HS-27A (cell line): ENCODE results near the gene ADCK1.
A peak's percentile ranks its signal among the peaks of the same experiment; 100 is the strongest.
"Not testable (repeated sequence)": the region's sequence is repeated elsewhere in the genome, so short reads cannot be mapped to it uniquely, and the experiment has no call there.

Experiments used
- DNase-seq: peaks from one replicate; pipeline ENCODE4 v3.0.0-alpha.2; 2012; ENCODE audit warnings: low read depth, missing footprints

The ADCK1 gene

DNA sequence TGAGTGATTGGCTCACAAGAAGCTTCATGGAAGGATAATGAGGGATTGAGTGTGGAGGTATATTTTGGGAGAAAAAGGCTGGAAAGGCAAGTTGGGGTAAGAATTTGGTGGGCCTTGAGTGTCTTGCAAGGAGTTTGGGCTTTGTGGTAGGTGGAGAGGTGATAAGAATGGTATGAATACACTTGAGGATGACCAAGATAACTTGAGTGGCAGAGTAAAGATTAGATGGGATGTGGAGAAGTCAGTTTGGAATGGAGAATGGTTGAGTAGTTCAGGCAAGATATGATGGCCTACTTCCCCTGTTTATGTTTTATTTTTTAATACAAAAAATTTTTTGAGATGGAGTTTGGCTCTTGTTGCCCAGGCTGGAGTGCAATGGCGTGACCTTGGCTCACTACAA lies 9.1 kb downstream of the ADCK1 start:
- DNase-seq = no peak

- no peak for DNase-seq
Measured at GRCh38 chr14:77812028-77812427, 12.1 kb downstream of the ADCK1 start.

GRCh38 chr14:77812682-77813081 lies 12.8 kb downstream of the ADCK1 start:
- not testable (repeated sequence) for DNase-seq

- no peak for DNase-seq
Measured at GRCh38 chr14:77822307-77822706, 22.4 kb downstream of the ADCK1 start.

DNA sequence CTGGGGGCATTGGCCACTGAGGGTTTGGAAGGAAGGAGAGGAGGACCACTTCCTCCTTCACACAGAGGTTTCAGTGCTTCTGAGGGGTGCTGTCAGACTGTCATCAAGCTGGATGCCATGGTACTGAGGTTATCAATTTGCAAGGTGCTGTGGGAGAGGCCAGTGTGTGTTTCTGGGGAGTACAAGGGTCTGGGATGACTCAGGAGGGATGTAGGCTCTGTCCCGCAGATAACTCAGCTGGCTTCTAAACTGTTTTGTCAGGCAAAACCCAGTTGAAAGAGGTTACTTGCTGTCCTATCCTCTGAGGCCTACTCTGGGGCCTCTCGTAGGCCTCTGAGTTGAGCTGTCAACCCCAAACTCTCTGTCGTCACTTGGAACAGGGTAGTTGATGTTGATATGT lies 22.8 kb downstream of the ADCK1 start:
- DNase-seq = no peak

DNA sequence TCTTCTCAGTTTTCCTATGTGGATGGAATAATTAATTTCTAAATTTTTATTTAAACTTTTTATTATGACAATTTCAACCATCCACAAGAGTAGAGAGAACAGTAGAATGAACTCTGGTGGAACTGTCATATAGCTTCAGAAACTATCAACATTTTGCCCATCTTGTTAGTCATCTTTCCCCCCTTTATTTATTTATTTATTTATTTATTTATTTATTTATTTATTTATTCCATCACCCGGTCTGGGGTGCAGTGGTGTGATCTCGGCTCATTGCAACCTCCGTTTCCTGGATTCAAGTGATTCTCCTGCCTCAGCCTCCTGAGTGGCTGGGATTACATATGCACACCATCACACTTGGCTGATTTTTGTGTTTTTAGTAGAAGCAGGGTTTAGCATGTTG lies 23.5 kb downstream of the ADCK1 start:
- no peak for DNase-seq

- DNase-seq = no peak
Measured at GRCh38 chr14:77825895-77826519, 26.1 kb downstream of the ADCK1 start.

DNA sequence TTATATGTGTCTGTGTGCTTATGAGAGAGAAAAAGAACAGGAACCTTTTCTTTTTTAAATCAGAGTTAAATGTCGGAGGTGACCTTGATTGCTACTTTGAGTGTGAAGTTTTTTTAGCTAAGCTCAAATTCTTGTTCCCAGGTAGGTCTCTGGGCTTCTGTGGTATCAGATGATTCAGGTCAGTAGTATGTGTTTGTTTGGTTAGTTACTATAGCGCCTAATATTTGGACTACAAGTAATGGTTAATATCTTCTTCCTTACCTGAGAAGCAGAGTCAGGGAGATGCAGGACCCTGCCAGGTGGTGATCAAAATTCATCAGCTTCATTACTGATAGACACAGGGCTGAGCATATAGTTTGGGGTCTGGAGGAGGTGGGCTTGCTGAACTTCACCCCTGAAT lies 30.8 kb downstream of the ADCK1 start:
- DNase-seq = no peak

- no peak for DNase-seq
Measured at GRCh38 chr14:77832297-77832696, 32.4 kb downstream of the ADCK1 start.

- DNase-seq = no peak
Measured at GRCh38 chr14:77837926-77838325, 38.0 kb downstream of the ADCK1 start.

DNA sequence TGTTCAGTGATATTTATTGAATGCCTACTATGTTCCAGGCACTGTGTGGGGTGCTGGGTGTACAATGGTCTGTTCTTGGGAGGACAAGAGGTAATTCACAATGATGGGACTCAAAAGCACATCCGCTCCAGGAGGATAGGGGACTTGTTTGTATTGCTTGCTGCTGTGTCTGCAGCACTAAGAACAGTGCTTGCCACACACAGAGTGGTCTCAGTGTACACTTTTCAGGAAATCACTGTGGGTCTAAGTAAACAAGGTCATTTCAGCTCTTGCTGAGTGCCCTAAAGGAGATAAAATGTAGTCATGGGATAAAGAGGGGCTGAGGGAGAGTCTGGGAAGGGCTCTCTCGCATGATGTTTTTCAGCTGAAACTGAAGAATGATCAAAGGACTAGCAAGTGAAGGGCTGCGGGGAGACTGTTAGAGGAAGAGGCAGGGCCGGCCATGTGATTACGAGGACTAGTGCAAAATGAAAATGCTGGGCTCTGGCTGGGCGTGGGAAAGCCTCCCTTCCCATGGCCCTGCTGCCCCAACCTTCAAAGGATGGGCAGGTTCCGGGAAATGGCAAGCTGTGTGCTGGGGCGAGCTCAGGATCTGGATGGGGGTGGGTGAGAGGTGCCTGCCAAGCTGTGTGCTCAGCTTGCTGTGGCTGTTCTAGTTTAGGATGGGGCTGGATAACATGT lies 39.1 kb downstream of the ADCK1 start:
- no peak for DNase-seq

DNA sequence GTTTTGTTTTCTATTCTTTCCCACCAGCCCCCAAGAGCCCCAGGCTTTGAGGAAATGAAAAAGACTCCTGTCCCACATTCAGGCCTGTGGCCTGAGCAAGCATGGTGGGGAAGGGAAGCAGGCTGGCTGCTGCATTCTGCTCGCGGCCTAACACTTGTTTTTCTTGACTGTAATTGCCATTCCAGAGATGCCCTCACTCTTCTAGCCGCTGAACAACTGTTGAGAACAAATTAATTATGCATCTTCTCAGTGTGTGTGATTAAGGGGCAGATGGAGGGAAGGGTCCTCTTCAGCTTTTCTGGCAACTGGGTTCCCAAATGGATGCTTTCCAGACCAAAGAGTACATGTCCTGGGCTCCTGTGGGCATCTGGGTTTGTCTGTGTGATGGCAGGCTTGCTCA lies 43.3 kb downstream of the ADCK1 start:
- no peak for DNase-seq

DNA sequence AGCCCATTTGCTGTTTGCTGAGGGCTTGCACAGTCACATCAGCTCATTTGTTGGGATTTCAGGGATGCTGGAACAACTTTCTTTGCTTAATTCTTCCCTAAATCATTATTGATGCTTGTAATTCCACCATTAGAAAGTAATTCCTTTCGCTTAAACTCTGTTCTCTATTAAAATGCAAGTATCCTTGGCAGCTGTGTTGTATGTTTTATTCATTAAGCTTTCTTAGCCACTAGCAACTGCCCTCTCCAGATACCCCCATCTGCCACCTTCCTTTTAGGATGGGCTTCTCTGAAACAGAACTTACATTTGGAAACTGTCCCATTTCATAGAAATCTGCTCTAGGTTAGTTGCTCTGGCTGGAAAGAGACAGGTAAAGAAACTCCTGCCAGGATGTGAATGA lies 43.7 kb downstream of the ADCK1 start:
- DNase-seq = no peak

DNA sequence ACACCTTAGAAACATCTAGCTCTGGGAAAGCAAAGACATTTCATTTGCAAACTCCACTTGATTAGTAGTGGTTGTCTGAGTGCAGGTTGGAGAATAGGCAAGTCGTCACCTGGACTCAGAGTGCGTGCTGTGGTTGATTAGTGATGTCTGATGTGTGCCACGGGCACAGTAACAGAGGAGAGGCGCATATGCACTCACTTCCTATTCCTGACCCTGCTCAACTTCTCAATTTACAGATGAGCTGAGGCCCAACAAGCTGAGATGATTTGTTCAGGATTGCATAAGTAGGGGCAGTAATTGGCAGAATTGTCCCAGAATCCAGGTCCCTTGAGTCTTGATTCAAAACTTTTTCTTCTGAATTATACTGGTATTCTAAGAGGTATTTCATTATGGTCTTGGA lies 44.9 kb downstream of the ADCK1 start:
- DNase-seq = no peak

DNA sequence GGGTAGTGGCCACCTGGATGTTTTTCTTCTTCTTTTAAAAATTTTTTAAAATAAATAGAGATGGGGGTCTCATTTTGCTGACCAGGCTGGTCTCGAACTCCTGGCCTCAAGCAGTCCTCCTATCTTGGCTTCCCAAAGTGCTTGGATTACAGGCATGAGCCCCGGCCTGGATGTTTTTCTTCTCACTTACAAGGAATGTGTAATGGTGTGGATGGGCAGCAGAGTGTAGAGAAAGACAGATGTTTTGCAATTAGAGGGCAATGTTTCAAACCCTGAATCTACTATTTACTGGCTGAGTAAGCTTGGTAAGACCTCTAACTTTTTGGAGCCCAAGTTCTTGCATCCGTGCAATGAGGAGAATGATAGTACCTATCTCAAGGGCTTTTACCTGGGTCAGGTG lies 48.1 kb downstream of the ADCK1 start:
- DNase-seq = no peak

- DNase-seq = peak; percentile 34
Measured at GRCh38 chr14:77849711-77850110, 49.8 kb downstream of the ADCK1 start.

DNA sequence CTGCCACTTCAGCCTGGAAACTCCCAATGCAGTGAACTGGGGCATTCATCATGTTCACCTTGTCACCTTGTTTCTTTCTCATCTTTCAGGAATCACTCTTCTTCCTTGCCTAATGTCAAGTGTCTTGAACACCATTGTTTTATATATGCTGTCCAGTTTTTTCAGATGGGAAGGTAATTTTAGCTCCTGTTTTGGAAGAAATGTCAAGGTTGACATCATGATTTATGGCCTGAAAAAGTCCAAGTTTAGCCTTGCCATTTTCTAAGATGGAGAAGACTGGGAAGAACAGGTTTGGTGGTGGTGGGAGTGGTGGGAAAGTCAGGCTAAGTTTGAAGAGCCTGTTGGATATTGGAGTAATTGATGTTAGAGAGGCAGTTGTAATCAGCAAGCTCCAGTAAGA lies 54.0 kb downstream of the ADCK1 start:
- DNase-seq = no peak

GRCh38 chr14:77856941-77857340 lies 57.0 kb downstream of the ADCK1 start:
- no peak for DNase-seq

GRCh38 chr14:77859934-77860570 lies 60.1 kb downstream of the ADCK1 start:
- DNase-seq = no peak

DNA sequence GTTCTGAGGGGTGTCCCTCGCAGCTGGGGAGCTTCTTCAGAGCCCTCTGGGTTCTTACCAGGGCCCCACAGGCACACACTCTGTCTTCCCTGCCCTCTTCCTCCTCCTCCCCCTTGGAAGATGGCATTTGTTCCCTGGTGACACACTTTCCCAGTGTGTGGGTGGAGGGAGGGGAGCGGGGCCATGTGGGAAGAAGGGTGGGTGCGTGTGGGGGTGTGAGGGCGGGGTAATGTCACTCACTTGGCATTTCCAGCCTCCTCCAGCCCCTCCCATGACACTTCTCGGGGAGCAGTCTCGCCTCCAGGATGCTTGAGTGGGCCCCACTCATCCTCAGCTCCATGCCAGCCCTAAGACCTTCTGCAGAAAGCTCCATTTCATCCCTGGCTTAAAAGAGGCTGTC lies 61.3 kb downstream of the ADCK1 start:
- DNase-seq = no peak

GRCh38 chr14:77862154-77862786 lies 62.4 kb downstream of the ADCK1 start:
- peak; percentile 17 for DNase-seq

DNA sequence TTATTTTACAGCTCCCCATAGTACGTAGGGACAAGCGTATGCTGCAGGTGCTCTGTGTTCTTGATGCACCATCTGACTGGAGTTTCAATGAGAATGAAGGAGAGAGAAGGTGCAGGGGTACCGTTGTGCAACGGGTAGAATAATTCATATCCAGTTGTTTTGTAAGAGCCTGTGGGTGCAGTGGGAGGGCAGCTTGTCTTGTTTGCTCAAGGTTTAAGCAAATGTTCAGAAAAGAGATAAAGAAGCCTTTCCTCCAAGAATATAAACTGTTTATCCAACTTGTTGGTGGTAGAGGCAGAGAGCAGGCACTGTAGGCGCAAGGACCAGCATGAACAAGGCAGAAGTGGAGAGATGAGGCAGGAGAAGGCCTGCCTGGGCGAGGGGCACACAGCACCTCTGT lies 64.2 kb downstream of the ADCK1 start:
- DNase-seq = no peak

- no peak for DNase-seq
Measured at GRCh38 chr14:77864580-77864979, 64.7 kb downstream of the ADCK1 start.
